GM19467 (cell line): ENCODE measurements around the gene PYGL.
"Not testable (repeated sequence)": the region's sequence is repeated elsewhere in the genome, so short reads cannot be mapped to it uniquely, and the experiment has no call there.

Source experiments
- ATAC-seq: cut with Tn5 transposase; IDR thresholded peaks from one replicate; pipeline ENCODE4 v1.9.1; 2021; ENCODE audit warnings: mild to moderate bottlenecking, moderate library complexity; ENCODE audit not compliant: unreplicated experiment

PYGL gene

GRCh38 chr14:50929506-50929905 lies 14.8 kb downstream of the PYGL start:
- no peak for ATAC-seq

DNA sequence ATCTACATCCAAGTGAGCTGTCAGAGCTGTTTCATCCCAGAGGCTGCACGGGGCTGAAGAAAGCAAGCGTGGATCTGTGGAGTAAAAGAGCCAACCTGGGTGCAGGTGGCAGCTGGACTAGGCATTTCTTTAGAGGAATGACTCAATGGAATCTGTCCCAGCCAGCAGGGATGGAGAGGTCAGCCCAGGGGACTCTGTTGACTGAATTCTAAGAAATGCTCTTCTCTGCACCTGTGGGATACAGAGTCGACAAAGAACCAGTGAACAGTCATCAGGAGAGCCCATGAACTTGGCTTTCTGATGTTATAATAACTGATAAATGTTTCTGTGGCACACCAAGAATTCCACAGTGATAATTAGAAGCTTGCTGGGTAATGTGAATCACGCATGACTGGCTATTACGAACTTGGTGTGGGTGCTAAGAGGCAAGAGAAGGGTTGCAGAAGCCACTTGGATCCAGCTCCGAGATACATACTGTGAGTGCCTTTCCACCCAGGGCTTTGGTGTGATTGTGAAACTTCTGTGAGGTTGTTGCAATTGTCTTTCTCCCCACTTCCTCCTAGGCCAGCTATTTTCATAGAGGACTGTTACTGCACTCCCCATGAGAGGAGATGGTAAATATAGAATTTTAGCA lies 16.2 kb downstream of the PYGL start:
- no peak for ATAC-seq

DNA sequence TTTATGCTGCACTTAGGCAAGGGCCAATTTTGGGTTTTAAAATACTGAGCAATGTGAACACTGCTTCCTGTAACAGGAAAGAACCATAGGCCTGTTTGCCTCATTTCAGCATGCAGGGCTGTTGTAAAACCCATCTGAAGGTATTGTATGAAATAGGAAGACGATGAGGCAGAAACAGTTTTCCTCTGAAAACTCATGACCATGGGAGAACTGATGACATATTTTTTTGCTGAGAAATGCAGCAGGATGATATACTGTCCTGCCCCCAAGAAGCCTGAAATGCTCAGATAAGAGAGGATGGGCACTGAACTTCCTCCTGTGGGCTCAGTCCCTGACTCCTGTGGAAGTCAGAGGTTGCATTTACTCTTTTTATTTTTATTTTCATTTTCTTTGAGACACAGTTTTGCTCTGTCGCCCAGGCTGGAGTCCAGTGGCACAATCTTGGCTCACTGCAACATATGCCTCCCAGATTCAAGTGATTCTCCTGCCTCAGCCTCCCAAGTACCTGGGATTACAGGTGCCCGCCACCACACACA lies 17.4 kb downstream of the PYGL start:
- no peak for ATAC-seq

DNA sequence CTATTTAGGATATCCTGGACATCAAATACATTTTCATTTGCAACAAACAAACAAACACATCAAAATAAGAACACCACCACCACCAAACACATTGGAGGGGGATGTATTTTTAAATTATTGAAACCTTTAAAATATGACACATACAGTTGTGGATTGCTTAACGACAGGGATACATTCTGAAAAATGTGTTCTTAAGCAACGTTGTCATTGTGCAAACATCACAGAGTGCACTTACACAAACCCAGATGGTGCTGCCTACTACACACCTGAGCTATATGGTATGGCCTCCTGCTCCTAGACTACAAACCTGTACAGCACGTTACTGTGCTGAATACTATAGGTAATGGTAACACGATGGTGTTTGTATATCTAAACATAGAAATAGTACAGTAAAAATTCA lies 19.4 kb downstream of the PYGL start:
- ATAC-seq, result no peak

- no peak for ATAC-seq
Measured at GRCh38 chr14:50924236-50924635, 20.0 kb downstream of the PYGL start.

DNA sequence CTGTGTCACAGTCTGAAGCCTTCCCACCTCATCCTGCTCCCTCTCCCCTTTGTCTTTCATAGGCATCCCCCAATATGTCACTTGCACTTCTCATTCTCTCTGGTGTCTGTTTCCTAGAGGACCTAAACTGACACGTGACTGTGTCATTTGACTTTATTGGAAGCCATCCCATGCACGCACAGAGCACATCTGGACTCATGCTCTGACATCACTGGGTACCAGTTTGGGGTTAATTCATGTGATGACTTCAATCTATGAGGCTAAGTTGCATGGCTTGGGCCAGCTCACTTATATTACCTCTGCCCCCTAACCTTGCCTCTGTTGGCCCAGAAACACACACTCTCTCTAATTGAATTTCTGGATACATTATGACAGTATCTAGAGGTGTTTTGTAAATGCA lies 21.5 kb downstream of the PYGL start:
- no peak for ATAC-seq

- ATAC-seq, result no peak
Measured at GRCh38 chr14:50920482-50921230, 23.6 kb downstream of the PYGL start.

GRCh38 chr14:50919524-50919923 lies 24.8 kb downstream of the PYGL start:
- ATAC-seq, result not testable (repeated sequence)

- ATAC-seq, result no peak
Measured at GRCh38 chr14:50917449-50917848, 26.8 kb downstream of the PYGL start.

- no peak for ATAC-seq
Measured at GRCh38 chr14:50910495-50911420, 33.5 kb downstream of the PYGL start.

- no peak for ATAC-seq
Measured at GRCh38 chr14:50906326-50907065, 37.8 kb downstream of the PYGL start.

DNA sequence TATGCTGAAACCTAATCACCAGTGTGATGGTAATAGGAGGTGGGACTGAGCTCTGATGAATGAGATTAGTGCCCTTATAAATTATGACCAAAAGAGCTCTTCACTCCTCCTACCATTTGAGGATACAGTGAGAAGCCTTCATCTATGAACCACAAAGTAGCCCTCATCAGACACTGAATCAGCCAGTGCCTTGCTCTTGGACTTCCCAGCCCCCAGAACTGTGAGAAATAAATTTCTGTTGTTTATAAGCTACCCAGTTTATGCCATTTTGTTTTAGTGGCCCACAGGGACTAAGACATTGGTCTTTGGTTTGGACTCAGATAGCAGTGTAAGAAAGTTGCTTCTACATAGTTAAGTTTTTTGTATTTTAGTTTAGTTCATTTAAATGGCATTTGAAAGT lies 39.6 kb downstream of the PYGL start:
- ATAC-seq, result no peak

- no peak for ATAC-seq
Measured at GRCh38 chr14:50901361-50901760, 42.9 kb downstream of the PYGL start.

DNA sequence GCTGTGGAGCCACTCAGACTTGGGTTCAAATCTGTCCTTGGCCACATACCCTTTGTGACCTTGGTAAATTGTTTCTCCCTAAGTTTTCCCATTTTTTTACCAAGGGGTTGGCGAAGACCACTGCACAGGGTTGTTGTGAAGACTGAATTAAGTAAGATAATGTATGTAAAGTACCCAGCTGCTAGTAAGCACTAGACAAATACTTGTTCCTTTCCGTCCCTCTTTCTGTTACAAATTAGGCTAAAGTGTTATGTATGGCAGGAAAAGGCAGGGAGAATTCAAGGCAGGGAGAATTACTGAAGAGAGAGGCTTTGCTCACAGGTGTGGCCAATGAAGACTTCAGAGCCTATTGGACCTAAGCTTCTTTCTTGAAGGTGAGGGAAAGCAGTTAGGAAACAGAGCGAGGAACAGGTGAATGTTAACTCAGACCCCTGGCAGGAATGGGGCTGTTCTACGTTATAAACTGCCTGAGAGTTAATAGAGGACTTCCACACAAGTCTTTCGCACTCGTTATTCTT lies 46.6 kb downstream of the PYGL start:
- no peak for ATAC-seq

- ATAC-seq, result not testable (repeated sequence)
Measured at GRCh38 chr14:50897005-50897404, 47.3 kb downstream of the PYGL start.

- not testable (repeated sequence) for ATAC-seq
Measured at GRCh38 chr14:50896421-50896820, 47.9 kb downstream of the PYGL start.

- no peak for ATAC-seq
Measured at GRCh38 chr14:50892255-50892654, 52.0 kb downstream of the PYGL start.

- no peak for ATAC-seq
Measured at GRCh38 chr14:50887476-50887875, 56.8 kb downstream of the PYGL start.

DNA sequence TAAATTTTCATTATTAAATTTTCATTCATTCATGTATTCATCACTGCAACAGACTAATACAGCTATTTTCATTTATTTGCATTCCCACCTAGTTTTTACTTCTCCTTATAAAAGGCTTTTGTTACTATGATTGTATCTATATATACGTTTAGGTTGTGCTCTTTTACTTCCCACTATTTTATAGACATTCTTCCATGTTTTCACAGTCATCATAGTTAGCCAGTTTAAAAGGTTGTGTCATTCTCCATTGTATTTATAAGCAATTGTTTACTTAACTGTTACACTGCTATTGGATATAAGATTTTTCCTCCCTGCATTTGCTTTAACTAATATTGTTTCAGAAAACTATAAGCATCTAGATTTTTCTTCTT lies 60.5 kb downstream of the PYGL start:
- ATAC-seq, result no peak
